DND-41 (cell line): ENCODE measurements around the gene TMEM178B.

Experiments
- CTCF ChIP-seq: IDR thresholded peaks from 2 replicates; pipeline ENCODE4 v1.5.1; 2012; ENCODE audit warnings: borderline replicate concordance, low read length, moderate library complexity, mild to moderate bottlenecking; ENCODE audit not compliant: poor library complexity, severe bottlenecking; ENCODE audit errors: extremely low read depth
- EZH2 ChIP-seq: IDR thresholded peaks from 3 replicates; pipeline ENCODE4 v1.6.1; 2012; ENCODE audit warnings: borderline replicate concordance, low read depth, mild to moderate bottlenecking, moderate library complexity, low read length, inconsistent platforms; ENCODE audit not compliant: severe bottlenecking

DNA sequence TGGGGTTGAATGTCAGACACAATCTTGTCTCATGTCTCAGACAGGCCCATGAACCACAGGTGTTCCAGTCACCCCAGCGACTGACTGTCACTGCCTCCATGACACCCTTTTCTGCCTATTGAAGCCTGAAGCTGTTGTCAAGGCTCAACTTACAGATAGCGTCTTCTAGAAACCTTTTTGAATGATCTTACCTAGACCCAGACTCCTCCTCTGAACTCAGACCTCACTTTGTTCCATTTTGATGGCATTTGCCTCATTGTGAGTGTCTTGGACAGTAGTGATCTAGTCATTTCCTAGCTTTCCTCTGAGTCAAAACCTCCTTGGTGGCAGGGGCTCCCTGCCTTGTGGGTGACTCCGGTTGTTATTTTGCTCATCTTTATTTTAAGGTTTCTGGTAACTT lies 379.0 kb downstream of the TMEM178B start:
- TF ChIP-seq CTCF: no peak
- no peak for TF ChIP-seq EZH2
